LNCAP (cell line): ENCODE data around the gene SF3B2.

Source experiments
- CTCF ChIP-seq: fragments of 450-650 bp; IDR thresholded peaks from 2 replicates; pipeline ENCODE4 v1.5.1; 2017; ENCODE audit warnings: mild to moderate bottlenecking

The SF3B2 gene

GRCh38 chr11:66061268-66061667 is 9.1 kb downstream of the SF3B2 start:
- no peak for TF ChIP-seq CTCF

- TF ChIP-seq CTCF = no peak
These were observed 10.2 kb downstream of the SF3B2 start for GRCh38 chr11:66062408-66062807.

- TF ChIP-seq CTCF = no peak
These were observed 11.7 kb downstream of the SF3B2 start for GRCh38 chr11:66063900-66064299.

GRCh38 chr11:66064571-66064970 is 12.4 kb downstream of the SF3B2 start:
- TF ChIP-seq CTCF = no peak

- TF ChIP-seq CTCF = no peak
These were observed 14.6 kb downstream of the SF3B2 start for GRCh38 chr11:66066751-66067150.

- TF ChIP-seq CTCF = no peak
These were observed 15.5 kb downstream of the SF3B2 start for GRCh38 chr11:66067640-66068039.

- TF ChIP-seq CTCF = peak; percentile 90
These were observed 16.1 kb downstream of the SF3B2 start for GRCh38 chr11:66068154-66068821.
